Mesodermal cell (in vitro differentiated cells): ENCODE measurements around the gene DNAJC30.
"Not testable (repeated sequence)": the region's sequence is repeated elsewhere in the genome, so short reads cannot be mapped to it uniquely, and the experiment has no call there.

Source experiments
- H3K27ac ChIP-seq: 2 replicates; pipeline ENCODE4 v1.7.0; 2013; ENCODE audit warnings: mild to moderate bottlenecking, low read depth, low read length, moderate library complexity; ENCODE audit not compliant: severe bottlenecking
- H3K36me3 ChIP-seq: 2 replicates; pipeline ENCODE4 v1.7.1; 2013; ENCODE audit warnings: mild to moderate bottlenecking, low read length, moderate library complexity; ENCODE audit not compliant: control insufficient read depth, insufficient read depth
- H3K4me1 ChIP-seq: one replicate; pipeline ENCODE4 v1.7.1; 2013; ENCODE audit warnings: mild to moderate bottlenecking, low read length; ENCODE audit not compliant: insufficient read depth, control insufficient read depth, poor library complexity, severe bottlenecking
- H3K4me3 ChIP-seq: 2 replicates; pipeline ENCODE4 v1.7.0; 2013; ENCODE audit warnings: low read length, control low read depth, mild to moderate bottlenecking; ENCODE audit not compliant: insufficient read depth, poor library complexity, severe bottlenecking; ENCODE audit errors: extremely low read depth
- H3K9me3 ChIP-seq: 2 replicates; pipeline ENCODE4 v1.7.1; 2013; ENCODE audit warnings: mild to moderate bottlenecking, low read length, moderate library complexity; ENCODE audit not compliant: control insufficient read depth
- WGBS, 2 experiments: methylation state at CpG; one replicate each; pipeline ENCODE4 v1.1.5; 2013; ENCODE audit warnings: missing lambda C conversion rate in 2 of 2; ENCODE audit not compliant: insufficient coverage in 2 of 2; 5-methylcytosine and 5-hydroxymethylcytosine counted together

The DNAJC30 gene

GRCh38 chr7:73681031-73681430, 2.2 kb downstream of the DNAJC30 start:
- H3K9me3 ChIP-seq = no peaks in the 10 kb centered on the region
- 77 to 81% methylated on average over 7 of the region's 8 CpGs for WGBS, 2 experiments
- H3K27ac ChIP-seq = no peak overlapping the region
- peaks cover 21% of the 10 kb centered on the region for H3K36me3 ChIP-seq
- peaks cover 17% of the 10 kb centered on the region for H3K4me1 ChIP-seq
- H3K4me3 ChIP-seq = no peak overlapping the region

DNA sequence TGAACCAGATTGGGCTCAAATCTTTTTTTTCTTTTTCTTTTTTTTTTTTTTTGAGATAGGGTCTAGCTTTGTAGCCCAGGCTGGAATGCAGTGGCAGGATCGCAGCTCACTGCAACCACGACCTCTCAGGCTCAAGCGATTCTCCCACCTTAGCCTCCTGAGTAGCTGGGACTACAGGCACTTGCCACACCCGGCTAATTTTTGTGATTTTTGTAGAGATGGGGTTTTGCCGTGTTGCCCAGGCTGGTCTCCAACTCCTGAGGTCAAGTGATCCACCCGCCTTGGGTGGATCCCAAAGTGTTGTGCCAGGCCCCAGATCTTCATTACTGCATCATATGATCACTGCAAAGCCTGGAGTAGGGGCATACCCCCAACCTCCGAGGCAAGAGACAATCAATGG, 2.8 kb downstream of the DNAJC30 start:
- no peak overlapping the region for H3K27ac ChIP-seq
- WGBS, 2 experiments = 96 to 100% methylated on average over 2 to 4 of the region's 7 CpGs
- no peaks in the 10 kb centered on the region for H3K9me3 ChIP-seq
- no peak overlapping the region for H3K4me3 ChIP-seq
- H3K36me3 ChIP-seq = peaks cover 17% of the 10 kb centered on the region
- peaks cover 17% of the 10 kb centered on the region for H3K4me1 ChIP-seq

DNA sequence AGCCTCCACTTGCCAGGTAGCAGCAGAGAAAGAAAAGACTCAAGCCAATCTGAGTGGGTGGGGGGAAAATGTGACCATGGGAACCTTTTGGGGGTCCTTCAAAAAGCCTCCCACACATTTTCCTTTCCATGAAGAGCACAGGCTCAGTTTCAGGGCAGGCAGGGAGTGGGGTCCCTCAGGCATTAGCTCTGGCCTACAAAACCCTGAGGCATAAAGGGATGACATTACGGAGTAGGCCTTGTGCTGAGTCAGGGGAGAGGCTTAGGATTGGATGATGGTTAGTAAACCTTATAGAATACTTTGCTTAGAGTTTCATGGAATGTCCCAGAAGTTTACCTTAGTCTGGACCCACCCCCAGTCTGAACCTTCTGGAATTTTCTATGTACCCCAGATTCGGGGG, 3.5 kb downstream of the DNAJC30 start:
- Histone ChIP-seq H3K4me3 (no peak overlapping the region), H3K36me3 (peaks cover 17% of the 10 kb centered on the region), H3K27ac (no peak overlapping the region), H3K9me3 (no peaks in the 10 kb centered on the region), H3K4me1 (peaks cover 16% of the 10 kb centered on the region)
- WGBS, 2 experiments = 100% methylated on average over 1 to 2 of the region's 2 CpGs

DNA sequence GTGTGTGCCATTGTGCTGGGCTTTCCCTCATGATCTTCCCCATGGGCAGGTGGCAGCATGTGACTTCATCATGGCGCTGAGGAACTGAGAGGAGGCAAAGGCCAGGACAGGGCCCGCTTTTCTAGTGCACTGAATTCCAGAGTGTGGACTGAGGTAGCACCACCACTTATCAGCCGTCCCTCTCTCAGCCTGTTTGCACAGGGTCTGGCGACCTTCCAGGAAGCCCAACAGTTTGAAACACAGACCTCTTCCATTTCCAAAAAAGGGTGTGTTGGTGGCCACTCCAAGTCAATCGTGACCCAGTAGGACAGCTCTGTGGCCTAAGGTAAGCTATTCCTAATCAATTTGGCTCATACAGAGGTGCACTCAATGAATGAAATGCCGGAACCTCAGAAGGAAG, 4.4 kb downstream of the DNAJC30 start:
- no peaks in the 10 kb centered on the region for H3K9me3 ChIP-seq
- no peak overlapping the region for H3K4me3 ChIP-seq
- no peak overlapping the region for H3K27ac ChIP-seq
- WGBS, 2 experiments = 91 to 92% methylated on average over 4 to 5 of the region's 6 CpGs
- peaks cover 17% of the 10 kb centered on the region for H3K36me3 ChIP-seq
- peaks cover 13% of the 10 kb centered on the region for H3K4me1 ChIP-seq

DNA sequence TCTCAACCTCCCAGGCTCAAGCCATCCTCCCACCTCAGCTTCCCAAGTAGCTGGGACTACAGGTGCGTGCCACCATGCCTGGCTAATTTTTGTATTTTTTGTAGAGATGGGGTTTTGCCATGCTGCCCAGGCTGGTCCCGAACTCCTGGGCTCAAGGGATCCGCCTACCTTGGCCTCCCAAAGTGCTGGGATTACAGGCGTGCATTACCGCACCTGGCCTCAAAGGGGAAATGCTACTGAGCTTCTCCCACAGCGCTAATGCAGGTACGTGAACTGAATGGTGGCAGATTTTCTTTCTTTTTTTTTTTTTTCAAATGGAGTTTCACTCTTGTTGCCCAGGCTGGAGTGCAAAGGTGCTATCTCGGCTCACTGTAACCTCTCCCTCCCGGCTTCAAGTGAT, 7.2 kb downstream of the DNAJC30 start:
- H3K36me3 ChIP-seq = peaks cover 17% of the 10 kb centered on the region
- not testable (repeated sequence) for H3K9me3 ChIP-seq, H3K4me3 ChIP-seq, H3K4me1 ChIP-seq, H3K27ac ChIP-seq
- 90 to 95% methylated on average over 7 to 8 of the region's 9 CpGs for WGBS, 2 experiments

DNA sequence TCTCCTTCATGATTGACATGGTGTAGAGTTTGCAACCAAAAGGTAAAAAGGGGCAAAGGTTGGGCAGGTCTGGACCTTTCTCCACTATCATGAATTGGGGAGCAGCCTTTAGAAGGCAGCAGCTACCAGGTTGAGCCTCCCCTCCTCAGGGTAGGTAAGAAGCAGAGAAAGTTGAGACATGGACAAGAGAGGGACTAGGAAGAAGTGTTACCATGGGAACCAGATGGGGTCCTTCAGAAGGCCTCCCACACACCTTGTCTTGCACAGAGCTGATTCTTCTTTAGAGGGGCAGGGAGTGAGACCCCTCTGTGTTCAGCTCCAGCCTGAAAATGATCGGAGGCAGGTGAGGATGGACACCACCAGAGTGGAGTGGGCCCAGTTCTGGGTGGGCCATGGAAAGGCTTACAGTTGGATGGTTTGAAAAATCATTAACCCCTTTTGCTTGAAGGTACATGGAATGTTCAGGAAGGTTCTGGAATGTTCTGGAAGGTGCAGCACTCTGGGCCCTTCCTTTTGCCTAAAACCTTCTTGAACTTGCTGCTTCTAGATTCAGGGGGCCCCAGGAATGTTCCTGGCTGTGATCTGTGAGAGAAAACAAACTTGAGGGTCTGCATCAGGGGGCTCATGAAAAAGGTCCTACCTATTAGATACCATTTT, 8.7 kb downstream of the DNAJC30 start:
- 80 to 90% methylated on average over 1 of the region's 1 CpG for WGBS, 2 experiments
- H3K36me3 ChIP-seq = peaks cover 17% of the 10 kb centered on the region
- no peaks in the 10 kb centered on the region for H3K9me3 ChIP-seq

GRCh38 chr7:73671857-73672445, 11.3 kb downstream of the DNAJC30 start:
- no peaks in the 10 kb centered on the region for H3K9me3 ChIP-seq

More for the DNA sequence above, 8.7 kb downstream of the DNAJC30 start:
- Histone ChIP-seq H3K27ac (no peak overlapping the region), H3K4me1 (no peaks in the 10 kb centered on the region), H3K4me3 (no peak overlapping the region)

GRCh38 chr7:73671322-73671661, 12.0 kb downstream of the DNAJC30 start:
- H3K4me3 ChIP-seq = no peak overlapping the region
- WGBS, 2 experiments = 63 to 64% methylated on average over 3 to 4 of the region's 12 CpGs
- no peak overlapping the region for H3K27ac ChIP-seq
- no peaks in the 10 kb centered on the region for H3K9me3 ChIP-seq
- H3K4me1 ChIP-seq = no peaks in the 10 kb centered on the region
- no peaks in the 10 kb centered on the region for H3K36me3 ChIP-seq

More at GRCh38 chr7:73671857-73672445, 11.3 kb downstream of the DNAJC30 start:
- Histone ChIP-seq H3K36me3 (no peaks in the 10 kb centered on the region), H3K27ac (no peak overlapping the region), H3K4me3 (no peak overlapping the region), H3K4me1 (no peaks in the 10 kb centered on the region)
- 92 to 97% methylated on average over 9 to 13 of the region's 15 CpGs for WGBS, 2 experiments

DNA sequence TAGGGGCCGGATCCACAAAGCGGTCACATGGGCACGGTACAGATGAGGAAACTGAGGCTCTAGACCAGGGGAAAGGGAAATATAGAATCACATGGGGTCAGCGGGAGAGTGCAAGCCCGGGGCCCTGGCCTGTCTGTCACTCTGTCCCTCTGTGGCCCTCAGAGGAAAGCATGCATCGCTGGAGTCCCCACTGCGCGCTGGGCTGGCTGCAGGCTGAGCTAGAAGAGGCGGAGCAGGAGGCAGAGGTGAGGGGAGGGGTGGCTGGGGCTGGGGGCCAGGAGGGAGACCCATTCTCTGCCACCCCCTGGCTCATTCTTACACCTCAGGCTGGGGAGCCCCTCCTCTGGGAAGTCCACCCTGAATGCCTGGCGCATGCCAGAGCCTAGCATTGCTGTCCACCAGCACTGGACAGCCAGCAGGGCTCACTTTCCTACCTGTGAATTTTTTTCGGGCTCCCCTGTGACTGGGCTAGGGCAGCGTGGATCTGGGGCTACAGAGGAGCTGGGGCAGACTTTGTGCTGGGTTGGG, 13.3 kb downstream of the DNAJC30 start:
- no peaks in the 10 kb centered on the region for H3K9me3 ChIP-seq
- no peak overlapping the region for H3K4me3 ChIP-seq
- H3K36me3 ChIP-seq = no peaks in the 10 kb centered on the region
- no peak overlapping the region for H3K27ac ChIP-seq
- no peaks in the 10 kb centered on the region for H3K4me1 ChIP-seq
- WGBS, 2 experiments = 71 to 85% methylated on average over 7 to 12 of the region's 12 CpGs

GRCh38 chr7:73669288-73669701, 14.0 kb downstream of the DNAJC30 start:
- no peaks in the 10 kb centered on the region for H3K4me1 ChIP-seq

DNA sequence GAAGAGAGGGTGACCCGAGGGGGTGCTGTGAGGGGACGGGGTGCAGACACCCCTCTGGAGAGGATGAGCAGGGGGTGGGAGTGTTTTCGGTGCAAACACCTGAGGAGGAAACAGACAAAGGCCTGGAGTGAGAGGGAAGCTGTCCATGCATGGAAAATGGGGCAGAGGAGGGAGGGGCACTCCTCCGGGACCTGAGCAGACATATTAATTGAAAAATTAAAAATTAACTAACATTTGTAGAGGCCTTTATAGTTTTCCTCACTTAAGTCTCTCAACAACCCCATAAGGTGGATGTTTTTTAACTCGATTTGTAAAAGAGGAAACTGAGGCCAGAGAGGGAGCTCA, 14.4 kb downstream of the DNAJC30 start:
- Histone ChIP-seq H3K9me3 (no peaks in the 10 kb centered on the region), H3K4me1 (no peaks in the 10 kb centered on the region), H3K36me3 (no peaks in the 10 kb centered on the region), H3K4me3 (peak overlapping the region; percentile 49), H3K27ac (no peak overlapping the region)
- 65 to 70% methylated on average over 2 to 3 of the region's 5 CpGs for WGBS, 2 experiments

More at GRCh38 chr7:73669288-73669701, 14.0 kb downstream of the DNAJC30 start:
- no peak overlapping the region for H3K27ac ChIP-seq
- no peaks in the 10 kb centered on the region for H3K36me3 ChIP-seq
- no peaks in the 10 kb centered on the region for H3K9me3 ChIP-seq
- WGBS, 2 experiments = 83% methylated on average over 16 to 19 of the region's 19 CpGs
- H3K4me3 ChIP-seq = no peak overlapping the region
